ENCODE measurements around the gene CEACAM21.

Gene CEACAM21

DNA sequence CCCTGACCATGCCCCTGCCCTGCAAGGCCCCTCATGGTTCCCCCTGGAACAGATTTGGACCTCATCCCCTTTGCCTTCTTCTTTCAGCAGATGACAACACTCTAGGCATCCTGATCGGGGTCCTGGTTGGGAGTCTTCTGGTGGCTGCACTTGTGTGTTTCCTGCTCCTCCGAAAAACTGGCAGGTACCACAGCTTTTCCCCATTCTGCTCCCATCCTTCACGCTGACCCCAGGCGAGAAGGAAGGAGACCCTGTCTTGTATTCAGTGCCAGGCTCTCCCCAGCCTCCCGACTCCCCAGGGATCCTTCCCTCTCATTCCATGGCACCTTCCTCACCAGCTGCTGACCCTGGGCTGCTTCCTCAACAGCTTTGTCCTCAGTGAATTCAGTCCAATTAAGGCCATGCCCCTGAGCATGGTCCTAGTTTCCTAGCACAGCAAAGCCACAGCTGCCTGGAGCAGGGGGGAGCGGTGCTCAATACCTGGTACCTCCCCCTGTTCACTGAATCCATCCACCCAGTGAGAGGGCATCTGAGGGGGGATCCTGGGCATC is 8.4 kb downstream of the CEACAM21 start:
- H3K36me3 ChIP-seq, result no peaks in the 10 kb centered on the region
- no peaks in the 10 kb centered on the region for H3K27me3 ChIP-seq
- DNase-seq, result no peak
- no peaks in the 10 kb centered on the region for H3K9me3 ChIP-seq
- H3K4me3 ChIP-seq (ENCODE audit: low read depth, low read length), result no peak overlapping the region
- no peaks in the 10 kb centered on the region for H3K4me1 ChIP-seq
- TF ChIP-seq, protein P1, sequence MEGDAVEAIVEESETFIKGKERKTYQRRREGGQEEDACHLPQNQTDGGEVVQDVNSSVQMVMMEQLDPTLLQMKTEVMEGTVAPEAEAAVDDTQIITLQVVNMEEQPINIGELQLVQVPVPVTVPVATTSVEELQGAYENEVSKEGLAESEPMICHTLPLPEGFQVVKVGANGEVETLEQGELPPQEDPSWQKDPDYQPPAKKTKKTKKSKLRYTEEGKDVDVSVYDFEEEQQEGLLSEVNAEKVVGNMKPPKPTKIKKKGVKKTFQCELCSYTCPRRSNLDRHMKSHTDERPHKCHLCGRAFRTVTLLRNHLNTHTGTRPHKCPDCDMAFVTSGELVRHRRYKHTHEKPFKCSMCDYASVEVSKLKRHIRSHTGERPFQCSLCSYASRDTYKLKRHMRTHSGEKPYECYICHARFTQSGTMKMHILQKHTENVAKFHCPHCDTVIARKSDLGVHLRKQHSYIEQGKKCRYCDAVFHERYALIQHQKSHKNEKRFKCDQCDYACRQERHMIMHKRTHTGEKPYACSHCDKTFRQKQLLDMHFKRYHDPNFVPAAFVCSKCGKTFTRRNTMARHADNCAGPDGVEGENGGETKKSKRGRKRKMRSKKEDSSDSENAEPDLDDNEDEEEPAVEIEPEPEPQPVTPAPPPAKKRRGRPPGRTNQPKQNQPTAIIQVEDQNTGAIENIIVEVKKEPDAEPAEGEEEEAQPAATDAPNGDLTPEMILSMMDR (IDR thresholded peaks at IDR 0.05; ENCODE audit: low read depth, low read length), result no peak

GRCh38 chr19:41584931-41585330 is 9.0 kb downstream of the CEACAM21 start:
- Histone ChIP-seq H3K27me3 (no peaks in the 10 kb centered on the region), H3K36me3 (no peaks in the 10 kb centered on the region), H3K4me3 (ENCODE audit: low read depth, low read length) (no peak overlapping the region), H3K9me3 (no peaks in the 10 kb centered on the region), H3K4me1 (no peaks in the 10 kb centered on the region)
- no peak for DNase-seq
- TF ChIP-seq, protein P1 (IDR thresholded peaks at IDR 0.05; ENCODE audit: low read depth, low read length), result no peak

DNA sequence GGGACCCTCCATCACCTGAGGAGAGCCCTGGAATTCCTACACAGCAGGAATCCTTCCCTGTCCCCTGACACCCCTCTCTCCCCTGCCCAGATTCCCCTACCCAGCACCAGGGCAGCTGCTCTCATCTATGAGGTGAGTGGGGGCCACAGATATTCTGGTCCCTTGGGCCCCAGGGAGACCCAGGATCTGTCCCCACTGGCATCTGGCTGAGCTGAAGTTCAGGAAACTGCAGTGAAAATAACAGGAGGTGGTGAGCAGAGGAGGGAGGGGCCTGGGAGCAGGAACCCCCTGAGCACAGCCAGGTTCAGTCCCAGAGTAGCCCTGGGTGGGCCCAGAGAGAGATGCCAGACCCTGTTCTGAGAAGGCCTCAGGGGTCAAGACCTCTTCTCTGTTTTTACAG is 10.1 kb downstream of the CEACAM21 start:
- no peaks in the 10 kb centered on the region for H3K9me3 ChIP-seq
- TF ChIP-seq, protein P1 (IDR thresholded peaks at IDR 0.05; ENCODE audit: low read depth, low read length), result no peak
- no peaks in the 10 kb centered on the region for H3K27me3 ChIP-seq
- DNase-seq, result no peak
- H3K4me3 ChIP-seq (ENCODE audit: low read depth, low read length), result no peak overlapping the region
- H3K4me1 ChIP-seq, result no peaks in the 10 kb centered on the region
- no peaks in the 10 kb centered on the region for H3K36me3 ChIP-seq

DNA sequence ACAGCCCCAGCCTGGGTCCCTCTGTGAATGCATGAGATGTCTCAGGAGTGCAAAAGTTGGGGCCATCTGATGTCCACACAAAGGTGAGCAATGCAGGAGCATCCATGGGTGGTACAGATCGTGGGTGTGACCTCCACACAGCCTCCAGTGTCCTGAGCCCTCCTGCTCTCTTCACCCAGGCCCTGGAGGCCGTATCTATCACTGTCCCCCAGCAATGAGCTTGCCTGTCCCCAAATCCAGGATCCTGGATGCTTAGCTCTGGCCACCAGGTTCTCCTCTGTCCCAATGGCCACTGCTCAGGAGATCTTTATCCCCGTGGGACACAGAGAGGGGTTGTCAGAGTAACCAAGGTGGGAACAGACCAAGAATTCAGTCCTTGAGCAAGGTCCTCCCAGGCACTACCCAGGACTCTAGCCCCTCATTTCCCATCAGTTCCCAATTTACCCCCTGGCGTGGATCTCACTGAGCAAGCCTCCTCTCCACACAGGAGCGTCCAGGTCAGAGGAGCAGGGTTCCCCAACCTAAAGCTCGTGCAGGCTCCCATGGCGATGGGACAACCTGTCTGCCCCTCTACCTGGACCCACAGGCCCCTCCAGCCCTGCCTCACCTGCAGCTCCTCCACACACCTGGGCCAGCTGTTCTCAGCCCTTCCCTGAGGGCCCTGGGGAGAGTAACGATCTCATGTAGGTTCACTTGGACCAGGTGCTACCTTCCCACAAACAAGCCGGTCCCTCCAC is 11.3 kb downstream of the CEACAM21 start:
- Histone ChIP-seq H3K4me1 (no peaks in the 10 kb centered on the region), H3K36me3 (no peaks in the 10 kb centered on the region), H3K27me3 (no peaks in the 10 kb centered on the region), H3K4me3 (ENCODE audit: low read depth, low read length) (no peak overlapping the region), H3K9me3 (no peaks in the 10 kb centered on the region)
- DNase-seq, result no peak
- TF ChIP-seq, protein P1 (IDR thresholded peaks at IDR 0.05; ENCODE audit: low read depth, low read length), result no peak

- H3K4me3 ChIP-seq (ENCODE audit: low read depth, low read length), result no peak overlapping the region
- no peaks in the 10 kb centered on the region for H3K9me3 ChIP-seq
- DNase-seq, result no peak
- TF ChIP-seq, protein P1 (IDR thresholded peaks at IDR 0.05; ENCODE audit: low read depth, low read length), result no peak
- H3K36me3 ChIP-seq, result no peaks in the 10 kb centered on the region
- no peaks in the 10 kb centered on the region for H3K27me3 ChIP-seq
- H3K4me1 ChIP-seq, result no peaks in the 10 kb centered on the region
Observed at GRCh38 chr19:41587838-41588210, 11.9 kb downstream of the CEACAM21 start.

GRCh38 chr19:41588497-41589209 is 12.7 kb downstream of the CEACAM21 start:
- Histone ChIP-seq H3K9me3 (no peaks in the 10 kb centered on the region), H3K27me3 (no peaks in the 10 kb centered on the region), H3K36me3 (no peaks in the 10 kb centered on the region), H3K4me1 (no peaks in the 10 kb centered on the region), H3K4me3 (ENCODE audit: low read depth, low read length) (no peak overlapping the region)
- TF ChIP-seq, protein P1 (IDR thresholded peaks at IDR 0.05; ENCODE audit: low read depth, low read length), result no peak
- DNase-seq, result no peak

Measured in BE2C (cell line).